ENCODE measurements around the gene STAB2. TPM values are rescaled to one million over a fixed set of nuclear protein-coding genes. Genes with fewer than 3 reads are reported as not detected.

Gene STAB2
- total and polyA plus RNA-seq, 2 of the 4 experiments (the other 2 are of a cell fraction), result not detected

DNA sequence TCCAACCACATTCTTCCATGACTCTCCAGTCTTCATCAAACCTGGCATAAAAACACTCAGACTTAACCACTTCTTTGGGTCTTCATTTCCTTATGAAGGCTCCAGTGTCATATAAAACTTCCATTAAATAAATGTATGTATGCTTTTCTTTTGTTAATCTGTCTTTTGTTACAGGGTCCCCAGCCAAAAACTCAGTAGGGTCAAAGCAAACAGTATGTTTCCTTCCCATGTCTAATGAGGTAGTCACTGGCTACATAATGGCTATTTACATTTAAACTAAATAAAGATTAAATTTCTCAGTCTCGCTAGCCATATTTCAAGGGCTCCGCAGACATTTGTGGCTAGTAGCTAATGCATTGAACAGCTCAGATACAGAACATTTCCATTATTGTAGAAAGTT, 40.1 kb upstream of the STAB2 start:
- no peak overlapping the region for H3K4me3 ChIP-seq (ENCODE audit: insufficient read depth, low read depth, low read length)
- dilution Hi-C loops (cut with HindIII; ENCODE audit: low sequenced_read_pairs, unreplicated experiment) (no loop called here), in situ Hi-C loops (cut with MboI; ENCODE audit: low sequenced_read_pairs) (loop anchor here (5.0 kb wide), 1 partner anchor 600 kb away; no protein-coding TSS in a partner anchor), intact Hi-C loops (cut with micrococcal nuclease) (loop anchor here (5.0 to 10.0 kb wide), 2 partner anchors 50 to 772 kb away; partner anchors contain the start of gene C12orf42)
- H4K5ac ChIP-seq (ENCODE audit: low read depth, low read length), result no peak overlapping the region
- no peak overlapping the region for H2AK5ac ChIP-seq (ENCODE audit: low read depth, low read length)
- POLR2A ChIA-PET (ENCODE audit: unreplicated experiment), result no interaction called here
- WGBS, 2 experiments (ENCODE audit: extremely low coverage in 2 of 2, insufficient read length in 1 of 2), result no CpG with 5 or more reads among the region's 2 CpGs
- CTCF ChIA-PET, result interaction anchor here (0.7 to 5.2 kb wide), 4 partner anchors 23 to 599 kb away, joined by 4 to 38 read pairs (median 6); no protein-coding TSS in a partner anchor
- H3K14ac ChIP-seq (replicated peaks; ENCODE audit: low read depth, low read length), result no peak overlapping the region
- H4K91ac ChIP-seq (ENCODE audit: insufficient read depth, low read depth, low read length), result no peak overlapping the region
- H3K27ac ChIP-seq (ENCODE audit: insufficient read depth, low read length), result no peak overlapping the region
- H3K4me1 ChIP-seq (ENCODE audit: control insufficient read depth, insufficient read depth, low read length), result no peaks in the 10 kb centered on the region
- H3K9ac ChIP-seq (ENCODE audit: low read depth, low read length), result no peak overlapping the region
- no peak overlapping the region for H3K4ac ChIP-seq (ENCODE audit: low read depth, low read length)
- H2BK120ac ChIP-seq (ENCODE audit: low read depth, low read length), result no peak overlapping the region
- TF ChIP-seq, protein P1, sequence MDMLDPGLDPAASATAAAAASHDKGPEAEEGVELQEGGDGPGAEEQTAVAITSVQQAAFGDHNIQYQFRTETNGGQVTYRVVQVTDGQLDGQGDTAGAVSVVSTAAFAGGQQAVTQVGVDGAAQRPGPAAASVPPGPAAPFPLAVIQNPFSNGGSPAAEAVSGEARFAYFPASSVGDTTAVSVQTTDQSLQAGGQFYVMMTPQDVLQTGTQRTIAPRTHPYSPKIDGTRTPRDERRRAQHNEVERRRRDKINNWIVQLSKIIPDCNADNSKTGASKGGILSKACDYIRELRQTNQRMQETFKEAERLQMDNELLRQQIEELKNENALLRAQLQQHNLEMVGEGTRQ (IDR thresholded peaks at IDR 0.05; ENCODE audit: low read depth, low read length), result no peak
- TF ChIP-seq MAZ (IDR thresholded peaks at IDR 0.05; ENCODE audit: borderline replicate concordance, low read depth, low read length), result no peak
- TF ChIP-seq POLR2A (IDR thresholded peaks at IDR 0.05; ENCODE audit: low read depth, low read length), result no peak
- TF ChIP-seq, protein P2, sequence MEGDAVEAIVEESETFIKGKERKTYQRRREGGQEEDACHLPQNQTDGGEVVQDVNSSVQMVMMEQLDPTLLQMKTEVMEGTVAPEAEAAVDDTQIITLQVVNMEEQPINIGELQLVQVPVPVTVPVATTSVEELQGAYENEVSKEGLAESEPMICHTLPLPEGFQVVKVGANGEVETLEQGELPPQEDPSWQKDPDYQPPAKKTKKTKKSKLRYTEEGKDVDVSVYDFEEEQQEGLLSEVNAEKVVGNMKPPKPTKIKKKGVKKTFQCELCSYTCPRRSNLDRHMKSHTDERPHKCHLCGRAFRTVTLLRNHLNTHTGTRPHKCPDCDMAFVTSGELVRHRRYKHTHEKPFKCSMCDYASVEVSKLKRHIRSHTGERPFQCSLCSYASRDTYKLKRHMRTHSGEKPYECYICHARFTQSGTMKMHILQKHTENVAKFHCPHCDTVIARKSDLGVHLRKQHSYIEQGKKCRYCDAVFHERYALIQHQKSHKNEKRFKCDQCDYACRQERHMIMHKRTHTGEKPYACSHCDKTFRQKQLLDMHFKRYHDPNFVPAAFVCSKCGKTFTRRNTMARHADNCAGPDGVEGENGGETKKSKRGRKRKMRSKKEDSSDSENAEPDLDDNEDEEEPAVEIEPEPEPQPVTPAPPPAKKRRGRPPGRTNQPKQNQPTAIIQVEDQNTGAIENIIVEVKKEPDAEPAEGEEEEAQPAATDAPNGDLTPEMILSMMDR (conservative IDR thresholded peaks at IDR 0.05; ENCODE audit: low read depth, low read length), result no peak
- TF ChIP-seq NFE2L2 (IDR thresholded peaks at IDR 0.05; ENCODE audit: low read depth, low read length), result no peak
- no peak for TF ChIP-seq RFX5 (IDR thresholded peaks at IDR 0.05; ENCODE audit: low read depth, low read length)
- no peak for TF ChIP-seq MXI1 (IDR thresholded peaks at IDR 0.05; ENCODE audit: borderline replicate concordance, low read depth, low read length)
- no peak for TF ChIP-seq RCOR1 (IDR thresholded peaks at IDR 0.05; ENCODE audit: insufficient replicate concordance, low read length)
- no peak for TF ChIP-seq MAFK (IDR thresholded peaks at IDR 0.05; ENCODE audit: low read depth, low read length)
- TF ChIP-seq CEBPB (IDR thresholded peaks at IDR 0.05; ENCODE audit: low read depth, low read length), result no peak
- no peak for TF ChIP-seq CHD1 (IDR thresholded peaks at IDR 0.05; ENCODE audit: low read depth, low read length)
- no peak for TF ChIP-seq SMC3 (IDR thresholded peaks at IDR 0.05; ENCODE audit: low read depth, low read length)
- no peak for TF ChIP-seq RAD21 (IDR thresholded peaks at IDR 0.05; ENCODE audit: low read length)
- no peak for TF ChIP-seq FOS (IDR thresholded peaks at IDR 0.05; ENCODE audit: low read depth, low read length)
- no peak for TF ChIP-seq BHLHE40 (IDR thresholded peaks at IDR 0.05; ENCODE audit: low read depth, low read length)
- TF ChIP-seq, protein P3, sequence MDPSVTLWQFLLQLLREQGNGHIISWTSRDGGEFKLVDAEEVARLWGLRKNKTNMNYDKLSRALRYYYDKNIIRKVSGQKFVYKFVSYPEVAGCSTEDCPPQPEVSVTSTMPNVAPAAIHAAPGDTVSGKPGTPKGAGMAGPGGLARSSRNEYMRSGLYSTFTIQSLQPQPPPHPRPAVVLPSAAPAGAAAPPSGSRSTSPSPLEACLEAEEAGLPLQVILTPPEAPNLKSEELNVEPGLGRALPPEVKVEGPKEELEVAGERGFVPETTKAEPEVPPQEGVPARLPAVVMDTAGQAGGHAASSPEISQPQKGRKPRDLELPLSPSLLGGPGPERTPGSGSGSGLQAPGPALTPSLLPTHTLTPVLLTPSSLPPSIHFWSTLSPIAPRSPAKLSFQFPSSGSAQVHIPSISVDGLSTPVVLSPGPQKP (IDR thresholded peaks at IDR 0.05; ENCODE audit: borderline replicate concordance, low read depth, low read length), result no peak
- H3K36me3 ChIP-seq (ENCODE audit: control insufficient read depth, insufficient read depth, low read length), result no peaks in the 10 kb centered on the region
- no peak overlapping the region for H2BK20ac ChIP-seq (ENCODE audit: low read depth, low read length)
- H3K18ac ChIP-seq (ENCODE audit: low read depth, low read length), result no peak overlapping the region
- no peak overlapping the region for H2BK15ac ChIP-seq (ENCODE audit: low read depth, low read length)
- H2AFZ ChIP-seq (replicated peaks; ENCODE audit: low read length, poor library complexity), result no peak overlapping the region
- no peak overlapping the region for H3K23ac ChIP-seq (ENCODE audit: low read depth, low read length)
- no peak overlapping the region for H2BK5ac ChIP-seq (ENCODE audit: low read depth, low read length, poor library complexity, severe bottlenecking)
- H3K9me1 ChIP-seq (ENCODE audit: insufficient read depth, low read length), result no peaks in the 10 kb centered on the region
- H3K27me3 ChIP-seq (ENCODE audit: control insufficient read depth, insufficient read depth, low read length), result no peaks in the 10 kb centered on the region
- no peaks in the 10 kb centered on the region for H3K79me1 ChIP-seq (ENCODE audit: low read depth in 1 of 2, low read length in 2 of 2)
- no peak overlapping the region for H4K8ac ChIP-seq (ENCODE audit: low read depth in 2 of 2, low read length in 2 of 2)
- ATAC-seq (ENCODE audit: low read depth) (no peak), DNase-seq (no peak)
- no peak overlapping the region for H3K4me2 ChIP-seq (ENCODE audit: low read depth, low read length)
- no peaks in the 10 kb centered on the region for H3K9me3 ChIP-seq (ENCODE audit: control insufficient read depth, insufficient read depth, low read length)
- H3K56ac ChIP-seq (ENCODE audit: extremely low read depth, insufficient read depth, low read length), result no peak overlapping the region
- no peaks in the 10 kb centered on the region for H4K20me1 ChIP-seq (ENCODE audit: insufficient read depth, low read length)
- BruUV-seq (replicated peaks), result no TSS peak
- no peak overlapping the region for H2AK9ac ChIP-seq (replicated peaks; ENCODE audit: low read depth, low read length, poor library complexity)
